Uterus (tissue), 2 donors: ENCODE data around the gene CPT1C.

Experiments used
- CTCF ChIP-seq, 4 experiments: fragments of 200-600 bp in 2 of 4; fragments of 450-650 bp in 2 of 4; sonication (generic) in 2 of 4; IDR thresholded peaks; one replicate each; pipeline ENCODE4 v1.5.1; 2016 to 2019; ENCODE audit warnings: antibody characterized with exemption in 4 of 4, mild to moderate bottlenecking in 2 of 4, moderate library complexity in 1 of 4
- POLR2A ChIP-seq, 2 donors: fragments of 450-650 bp; IDR thresholded peaks; one replicate each; pipeline ENCODE4 v1.6.1; 2016; ENCODE audit warnings: antibody characterized with exemption in 2 of 2, mild to moderate bottlenecking in 1 of 2, moderate library complexity in 1 of 2

GRCh38 chr19:49710372-49710951 is 19.5 kb downstream of the CPT1C start:
- TF ChIP-seq CTCF (IDR thresholded peaks at IDR 0.05) = no peak
- no peak for TF ChIP-seq POLR2A (IDR thresholded peaks at IDR 0.05)
